ENCODE results near the gene SLC39A10. TPM values are rescaled to one million over a fixed set of nuclear protein-coding genes. Genes with fewer than 3 reads are reported as not detected.

The SLC39A10 gene
- total and polyA plus RNA-seq, 9 of the 15 experiments (the other 6 are each of a cell fraction or from before 2014, with no cell fraction given) = 12.5 to 40.1 (median 23.1) TPM

DNA sequence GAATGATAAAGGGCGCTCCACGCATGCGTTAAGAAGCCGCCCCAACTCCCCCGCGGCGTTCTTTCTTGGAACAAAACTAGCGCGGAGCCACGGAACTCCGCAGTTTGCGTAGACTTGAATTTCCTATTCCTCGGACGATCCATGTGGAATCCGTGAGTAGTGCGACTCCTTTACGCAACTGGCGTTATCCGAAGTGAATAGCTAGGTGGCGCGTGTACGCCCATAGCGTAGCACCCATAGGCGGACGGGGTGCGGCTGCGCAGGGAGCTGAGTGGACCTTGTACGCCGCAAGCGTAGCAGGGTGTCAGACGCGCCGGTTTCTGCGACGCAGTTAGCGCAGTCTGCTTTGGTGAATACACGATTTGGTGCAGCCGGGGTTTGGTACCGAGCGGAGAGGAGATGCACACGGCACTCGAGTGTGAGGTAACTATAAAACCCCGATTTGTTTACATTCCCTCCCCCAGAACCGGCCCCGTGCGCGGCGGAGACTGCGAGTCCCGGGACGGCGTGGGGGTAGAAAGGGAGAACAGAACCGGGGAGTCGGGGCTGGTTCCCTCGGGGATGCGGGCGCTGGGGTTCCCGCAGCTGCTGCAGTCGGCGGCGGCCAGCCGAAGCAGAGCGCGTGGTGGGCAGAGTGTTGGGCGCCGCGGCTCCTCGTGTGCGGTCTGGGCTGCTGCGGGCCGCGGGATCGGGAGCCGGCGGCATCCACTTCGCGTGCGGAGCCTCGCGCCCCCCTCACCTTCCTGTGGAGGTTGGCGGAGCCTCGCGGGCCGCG is at the start of gene SLC39A10 (continued):
- TF ChIP-seq, protein P1, sequence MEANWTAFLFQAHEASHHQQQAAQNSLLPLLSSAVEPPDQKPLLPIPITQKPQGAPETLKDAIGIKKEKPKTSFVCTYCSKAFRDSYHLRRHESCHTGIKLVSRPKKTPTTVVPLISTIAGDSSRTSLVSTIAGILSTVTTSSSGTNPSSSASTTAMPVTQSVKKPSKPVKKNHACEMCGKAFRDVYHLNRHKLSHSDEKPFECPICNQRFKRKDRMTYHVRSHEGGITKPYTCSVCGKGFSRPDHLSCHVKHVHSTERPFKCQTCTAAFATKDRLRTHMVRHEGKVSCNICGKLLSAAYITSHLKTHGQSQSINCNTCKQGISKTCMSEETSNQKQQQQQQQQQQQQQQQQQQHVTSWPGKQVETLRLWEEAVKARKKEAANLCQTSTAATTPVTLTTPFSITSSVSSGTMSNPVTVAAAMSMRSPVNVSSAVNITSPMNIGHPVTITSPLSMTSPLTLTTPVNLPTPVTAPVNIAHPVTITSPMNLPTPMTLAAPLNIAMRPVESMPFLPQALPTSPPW (CRISPR knock-in tag; IDR thresholded peaks at IDR 0.05) = peak; percentile 76
- TF ChIP-seq, protein P2, sequence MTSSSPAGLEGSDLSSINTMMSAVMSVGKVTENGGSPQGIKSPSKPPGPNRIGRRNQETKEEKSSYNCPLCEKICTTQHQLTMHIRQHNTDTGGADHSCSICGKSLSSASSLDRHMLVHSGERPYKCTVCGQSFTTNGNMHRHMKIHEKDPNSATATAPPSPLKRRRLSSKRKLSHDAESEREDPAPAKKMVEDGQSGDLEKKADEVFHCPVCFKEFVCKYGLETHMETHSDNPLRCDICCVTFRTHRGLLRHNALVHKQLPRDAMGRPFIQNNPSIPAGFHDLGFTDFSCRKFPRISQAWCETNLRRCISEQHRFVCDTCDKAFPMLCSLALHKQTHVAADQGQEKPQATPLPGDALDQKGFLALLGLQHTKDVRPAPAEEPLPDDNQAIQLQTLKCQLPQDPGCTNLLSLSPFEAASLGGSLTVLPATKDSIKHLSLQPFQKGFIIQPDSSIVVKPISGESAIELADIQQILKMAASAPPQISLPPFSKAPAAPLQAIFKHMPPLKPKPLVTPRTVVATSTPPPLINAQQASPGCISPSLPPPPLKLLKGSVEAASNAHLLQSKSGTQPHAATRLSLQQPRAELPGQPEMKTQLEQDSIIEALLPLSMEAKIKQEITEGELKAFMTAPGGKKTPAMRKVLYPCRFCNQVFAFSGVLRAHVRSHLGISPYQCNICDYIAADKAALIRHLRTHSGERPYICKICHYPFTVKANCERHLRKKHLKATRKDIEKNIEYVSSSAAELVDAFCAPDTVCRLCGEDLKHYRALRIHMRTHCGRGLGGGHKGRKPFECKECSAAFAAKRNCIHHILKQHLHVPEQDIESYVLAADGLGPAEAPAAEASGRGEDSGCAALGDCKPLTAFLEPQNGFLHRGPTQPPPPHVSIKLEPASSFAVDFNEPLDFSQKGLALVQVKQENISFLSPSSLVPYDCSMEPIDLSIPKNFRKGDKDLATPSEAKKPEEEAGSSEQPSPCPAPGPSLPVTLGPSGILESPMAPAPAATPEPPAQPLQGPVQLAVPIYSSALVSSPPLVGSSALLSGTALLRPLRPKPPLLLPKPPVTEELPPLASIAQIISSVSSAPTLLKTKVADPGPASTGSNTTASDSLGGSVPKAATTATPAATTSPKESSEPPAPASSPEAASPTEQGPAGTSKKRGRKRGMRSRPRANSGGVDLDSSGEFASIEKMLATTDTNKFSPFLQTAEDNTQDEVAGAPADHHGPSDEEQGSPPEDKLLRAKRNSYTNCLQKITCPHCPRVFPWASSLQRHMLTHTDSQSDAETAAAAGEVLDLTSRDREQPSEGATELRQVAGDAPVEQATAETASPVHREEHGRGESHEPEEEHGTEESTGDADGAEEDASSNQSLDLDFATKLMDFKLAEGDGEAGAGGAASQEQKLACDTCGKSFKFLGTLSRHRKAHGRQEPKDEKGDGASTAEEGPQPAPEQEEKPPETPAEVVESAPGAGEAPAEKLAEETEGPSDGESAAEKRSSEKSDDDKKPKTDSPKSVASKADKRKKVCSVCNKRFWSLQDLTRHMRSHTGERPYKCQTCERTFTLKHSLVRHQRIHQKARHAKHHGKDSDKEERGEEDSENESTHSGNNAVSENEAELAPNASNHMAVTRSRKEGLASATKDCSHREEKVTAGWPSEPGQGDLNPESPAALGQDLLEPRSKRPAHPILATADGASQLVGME (CRISPR knock-in tag; IDR thresholded peaks at IDR 0.05) = 0 out of 2 replicates have a peak, but pooled peaks have one; percentile 36
- TF ChIP-seq, protein P3, sequence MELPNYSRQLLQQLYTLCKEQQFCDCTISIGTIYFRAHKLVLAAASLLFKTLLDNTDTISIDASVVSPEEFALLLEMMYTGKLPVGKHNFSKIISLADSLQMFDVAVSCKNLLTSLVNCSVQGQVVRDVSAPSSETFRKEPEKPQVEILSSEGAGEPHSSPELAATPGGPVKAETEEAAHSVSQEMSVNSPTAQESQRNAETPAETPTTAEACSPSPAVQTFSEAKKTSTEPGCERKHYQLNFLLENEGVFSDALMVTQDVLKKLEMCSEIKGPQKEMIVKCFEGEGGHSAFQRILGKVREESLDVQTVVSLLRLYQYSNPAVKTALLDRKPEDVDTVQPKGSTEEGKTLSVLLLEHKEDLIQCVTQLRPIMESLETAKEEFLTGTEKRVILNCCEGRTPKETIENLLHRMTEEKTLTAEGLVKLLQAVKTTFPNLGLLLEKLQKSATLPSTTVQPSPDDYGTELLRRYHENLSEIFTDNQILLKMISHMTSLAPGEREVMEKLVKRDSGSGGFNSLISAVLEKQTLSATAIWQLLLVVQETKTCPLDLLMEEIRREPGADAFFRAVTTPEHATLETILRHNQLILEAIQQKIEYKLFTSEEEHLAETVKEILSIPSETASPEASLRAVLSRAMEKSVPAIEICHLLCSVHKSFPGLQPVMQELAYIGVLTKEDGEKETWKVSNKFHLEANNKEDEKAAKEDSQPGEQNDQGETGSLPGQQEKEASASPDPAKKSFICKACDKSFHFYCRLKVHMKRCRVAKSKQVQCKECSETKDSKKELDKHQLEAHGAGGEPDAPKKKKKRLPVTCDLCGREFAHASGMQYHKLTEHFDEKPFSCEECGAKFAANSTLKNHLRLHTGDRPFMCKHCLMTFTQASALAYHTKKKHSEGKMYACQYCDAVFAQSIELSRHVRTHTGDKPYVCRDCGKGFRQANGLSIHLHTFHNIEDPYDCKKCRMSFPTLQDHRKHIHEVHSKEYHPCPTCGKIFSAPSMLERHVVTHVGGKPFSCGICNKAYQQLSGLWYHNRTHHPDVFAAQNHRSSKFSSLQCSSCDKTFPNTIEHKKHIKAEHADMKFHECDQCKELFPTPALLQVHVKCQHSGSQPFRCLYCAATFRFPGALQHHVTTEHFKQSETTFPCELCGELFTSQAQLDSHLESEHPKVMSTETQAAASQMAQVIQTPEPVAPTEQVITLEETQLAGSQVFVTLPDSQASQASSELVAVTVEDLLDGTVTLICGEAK (IDR thresholded peaks at IDR 0.05) = no peak
- TF ChIP-seq, protein P3 (CRISPR knock-in tag; IDR thresholded peaks at IDR 0.05) = no peak
- no peak for TF ChIP-seq RFX5 (IDR thresholded peaks at IDR 0.05; ENCODE audit: low read depth, low read length)

Measured in K562 (cell line).